NCI-H226 (cell line): Measurements from ENCODE around the gene RNGTT.
"Not testable (repeated sequence)": the region's sequence is repeated elsewhere in the genome, so short reads cannot be mapped to it uniquely, and the experiment has no call there.

Experiments
- DNase-seq: peaks from one replicate; pipeline ENCODE4 v3.0.0-alpha.2; 2015

RNGTT gene

GRCh38 chr6:88963139-88964090 lies at the start of gene RNGTT:
RNGTT (minus strand) TSS chr6:88963618; CDS start chr6:88963409, 209 bp downstream.
- peak; percentile 97 for DNase-seq

- DNase-seq, result no peak
These were observed 48.0 kb upstream of the RNGTT start for GRCh38 chr6:89011436-89011835.

GRCh38 chr6:89010825-89011224 lies 47.4 kb upstream of the RNGTT start:
- no peak for DNase-seq

GRCh38 chr6:89009624-89010059 lies 46.2 kb upstream of the RNGTT start:
- no peak for DNase-seq

- no peak for DNase-seq
These were observed 45.5 kb upstream of the RNGTT start for GRCh38 chr6:89008815-89009374.

GRCh38 chr6:89008001-89008814 lies 44.8 kb upstream of the RNGTT start:
- no peak for DNase-seq

- DNase-seq, result no peak
These were observed 44.0 kb upstream of the RNGTT start for GRCh38 chr6:89007209-89008000.

- peak; percentile 46 for DNase-seq
These were observed 39.1 kb upstream of the RNGTT start for GRCh38 chr6:89002523-89002922.

GRCh38 chr6:88997327-88997726 lies 33.9 kb upstream of the RNGTT start:
- peak; percentile 17 for DNase-seq

GRCh38 chr6:88992741-88993552 lies 29.5 kb upstream of the RNGTT start:
- no peak for DNase-seq

- DNase-seq, result peak; percentile 70
These were observed 25.8 kb upstream of the RNGTT start for GRCh38 chr6:88989215-88989614.

GRCh38 chr6:88987922-88988321 lies 24.5 kb upstream of the RNGTT start:
- no peak for DNase-seq

GRCh38 chr6:88985901-88986300 lies 22.5 kb upstream of the RNGTT start:
- no peak for DNase-seq

- DNase-seq, result no peak
These were observed 21.2 kb upstream of the RNGTT start for GRCh38 chr6:88984606-88985005.

GRCh38 chr6:88984152-88984551 lies 20.7 kb upstream of the RNGTT start:
- DNase-seq, result no peak

- DNase-seq, result peak; percentile 29
These were observed 20.1 kb upstream of the RNGTT start for GRCh38 chr6:88983532-88983931.

GRCh38 chr6:88983129-88983528 lies 19.7 kb upstream of the RNGTT start:
- DNase-seq, result not testable (repeated sequence)

- DNase-seq, result peak; percentile 22
These were observed 19.3 kb upstream of the RNGTT start for GRCh38 chr6:88982720-88983119.

GRCh38 chr6:88975369-88975768 lies 12.0 kb upstream of the RNGTT start:
- DNase-seq, result no peak

- DNase-seq, result peak; percentile 26
These were observed 9.3 kb upstream of the RNGTT start for GRCh38 chr6:88972504-88973423.
